GM23248 (cell line): ENCODE measurements around the gene STRIP2.

ENCODE experiments used
- EZH2 ChIP-seq: fragments of 200-600 bp; sonication (generic); IDR thresholded peaks from 2 replicates; pipeline ENCODE4 v1.6.1; 2018; ENCODE audit warnings: antibody characterized with exemption, mild to moderate bottlenecking; ENCODE audit not compliant: insufficient read depth, poor library complexity, severe bottlenecking
- EZH2phosphoT487 ChIP-seq: fragments of 200-600 bp; sonication (generic); IDR thresholded peaks from 2 replicates; pipeline ENCODE4 v1.6.1; 2018; ENCODE audit warnings: antibody characterized with exemption, moderate library complexity, mild to moderate bottlenecking, low read depth; ENCODE audit not compliant: insufficient read depth

- TF ChIP-seq EZH2 (no peak), EZH2phosphoT487 (no peak)
These were observed 44.4 kb upstream of the STRIP2 start for GRCh38 chr7:129389829-129390228.
